NCI-H748 (cell line): ENCODE measurements around the gene NOTCH1.

ENCODE experiments used
- DNase-seq: peaks from one replicate; lab custom pipeline; 2025; ENCODE audit not compliant: unreplicated experiment; lab: John Stamatoyannopoulos, UW

Gene NOTCH1

GRCh38 chr9:136532799-136533774 lies 12.8 kb downstream of the NOTCH1 start:
- DNase-seq, result no peak

GRCh38 chr9:136531904-136532798 lies 13.7 kb downstream of the NOTCH1 start:
- DNase-seq, result no peak

- DNase-seq, result no peak
Measured at GRCh38 chr9:136531186-136531903, 14.5 kb downstream of the NOTCH1 start.

- no peak for DNase-seq
Measured at GRCh38 chr9:136530461-136531089, 15.3 kb downstream of the NOTCH1 start.

GRCh38 chr9:136529516-136530460 lies 16.1 kb downstream of the NOTCH1 start:
- peak; percentile 16 for DNase-seq

- no peak for DNase-seq
Measured at GRCh38 chr9:136528716-136529341, 17.0 kb downstream of the NOTCH1 start.

GRCh38 chr9:136527721-136528710 lies 17.8 kb downstream of the NOTCH1 start:
- DNase-seq, result peak; percentile 88

GRCh38 chr9:136527131-136527530 lies 18.7 kb downstream of the NOTCH1 start:
- peak; percentile 43 for DNase-seq

- peak; percentile 93 for DNase-seq
Measured at GRCh38 chr9:136526625-136527066, 19.2 kb downstream of the NOTCH1 start.

GRCh38 chr9:136525841-136526499 lies 19.9 kb downstream of the NOTCH1 start:
- peak; percentile 71 for DNase-seq

- peak; percentile 39 for DNase-seq
Measured at GRCh38 chr9:136525207-136525606, 20.6 kb downstream of the NOTCH1 start.

GRCh38 chr9:136522314-136523237 lies 23.3 kb downstream of the NOTCH1 start:
- DNase-seq, result no peak

- DNase-seq, result no peak
Measured at GRCh38 chr9:136521537-136521936, 24.3 kb downstream of the NOTCH1 start.

- DNase-seq, result peak; percentile 17
Measured at GRCh38 chr9:136520053-136520540, 25.8 kb downstream of the NOTCH1 start.

- no peak for DNase-seq
Measured at GRCh38 chr9:136519263-136520052, 26.4 kb downstream of the NOTCH1 start.
